ENCODE results near the gene IQSEC3.
"Not testable (repeated sequence)": the region's sequence is repeated elsewhere in the genome, so short reads cannot be mapped to it uniquely, and the experiment has no call there.

IQSEC3 gene

GRCh38 chr12:113347-113746, 46.8 kb downstream of the IQSEC3 start:
- no peak for DNase-seq

GRCh38 chr12:114626-115211, 48.2 kb downstream of the IQSEC3 start:
- DNase-seq: no peak

GRCh38 chr12:115518-115917, 49.0 kb downstream of the IQSEC3 start:
- no peak for DNase-seq

GRCh38 chr12:115960-116915, 49.7 kb downstream of the IQSEC3 start:
- no peak for DNase-seq

- no peak for DNase-seq
Measured at GRCh38 chr12:117311-117710, 50.7 kb downstream of the IQSEC3 start.

GRCh38 chr12:117816-118345, 51.3 kb downstream of the IQSEC3 start:
- no peak for DNase-seq

- DNase-seq: no peak
Measured at GRCh38 chr12:118591-118990, 52.0 kb downstream of the IQSEC3 start.

GRCh38 chr12:120951-121350, 54.4 kb downstream of the IQSEC3 start:
- DNase-seq: no peak

GRCh38 chr12:121647-122046, 55.1 kb downstream of the IQSEC3 start:
- no peak for DNase-seq

- no peak for DNase-seq
Measured at GRCh38 chr12:125075-125474, 58.5 kb downstream of the IQSEC3 start.

GRCh38 chr12:125566-125965, 59.0 kb downstream of the IQSEC3 start:
- no peak for DNase-seq

- DNase-seq: no peak
Measured at GRCh38 chr12:128079-128478, 61.5 kb downstream of the IQSEC3 start.

- no peak for DNase-seq
Measured at GRCh38 chr12:129001-129400, 62.4 kb downstream of the IQSEC3 start.

- DNase-seq: no peak
Measured at GRCh38 chr12:130519-130918, 64.0 kb downstream of the IQSEC3 start.

GRCh38 chr12:131008-131407, 64.4 kb downstream of the IQSEC3 start:
- DNase-seq: no peak

GRCh38 chr12:131732-132495, 65.3 kb downstream of the IQSEC3 start:
- DNase-seq: no peak

- DNase-seq: not testable (repeated sequence)
Measured at GRCh38 chr12:133616-134232, 67.2 kb downstream of the IQSEC3 start.

- DNase-seq: no peak
Measured at GRCh38 chr12:135138-135537, 68.6 kb downstream of the IQSEC3 start.

- no peak for DNase-seq
Measured at GRCh38 chr12:138171-138897, 71.8 kb downstream of the IQSEC3 start.

- no peak for DNase-seq
Measured at GRCh38 chr12:138898-139534, 72.4 kb downstream of the IQSEC3 start.

GRCh38 chr12:139585-139984, 73.0 kb downstream of the IQSEC3 start:
- DNase-seq: no peak

GRCh38 chr12:140162-140561, 73.6 kb downstream of the IQSEC3 start:
- DNase-seq: no peak
